Skeletal muscle cell (primary cell): ENCODE measurements around the gene ALKBH4.
A peak's percentile ranks its signal among the peaks of the same experiment; 100 is the strongest.
"Not testable (repeated sequence)": the region's sequence is repeated elsewhere in the genome, so short reads cannot be mapped to it uniquely, and the experiment has no call there.

ENCODE experiments used
- DNase-seq: peaks from one replicate; pipeline ENCODE4 v3.0.0-alpha.2; 2010; ENCODE audit warnings: low read depth
- H3K4me3 ChIP-seq: 2 replicates; pipeline ENCODE4 v1.5.1; 2011; ENCODE audit warnings: low read depth, mild to moderate bottlenecking, control low read depth, low read length, moderate library complexity

ALKBH4 gene

DNA sequence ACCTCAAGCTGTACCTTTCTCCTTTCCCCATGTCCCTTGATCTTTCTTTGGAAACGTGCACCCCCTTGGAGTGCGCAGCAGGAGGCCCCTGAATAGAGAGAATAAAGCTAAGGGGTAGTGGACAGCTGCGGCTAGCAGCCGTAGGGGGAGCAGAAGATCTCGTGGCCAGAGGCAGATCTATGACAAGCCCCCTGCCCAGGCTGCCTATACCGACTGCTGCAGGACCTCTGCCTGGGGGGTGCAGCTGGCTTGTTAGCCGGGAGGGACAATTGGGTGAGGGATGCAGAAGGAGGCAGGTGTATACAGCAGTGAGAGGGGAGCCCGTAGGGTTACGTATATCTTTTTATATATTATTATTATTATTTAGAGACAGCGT, 14.5 kb upstream of the ALKBH4 start:
- not testable (repeated sequence) for H3K4me3 ChIP-seq, DNase-seq

DNA sequence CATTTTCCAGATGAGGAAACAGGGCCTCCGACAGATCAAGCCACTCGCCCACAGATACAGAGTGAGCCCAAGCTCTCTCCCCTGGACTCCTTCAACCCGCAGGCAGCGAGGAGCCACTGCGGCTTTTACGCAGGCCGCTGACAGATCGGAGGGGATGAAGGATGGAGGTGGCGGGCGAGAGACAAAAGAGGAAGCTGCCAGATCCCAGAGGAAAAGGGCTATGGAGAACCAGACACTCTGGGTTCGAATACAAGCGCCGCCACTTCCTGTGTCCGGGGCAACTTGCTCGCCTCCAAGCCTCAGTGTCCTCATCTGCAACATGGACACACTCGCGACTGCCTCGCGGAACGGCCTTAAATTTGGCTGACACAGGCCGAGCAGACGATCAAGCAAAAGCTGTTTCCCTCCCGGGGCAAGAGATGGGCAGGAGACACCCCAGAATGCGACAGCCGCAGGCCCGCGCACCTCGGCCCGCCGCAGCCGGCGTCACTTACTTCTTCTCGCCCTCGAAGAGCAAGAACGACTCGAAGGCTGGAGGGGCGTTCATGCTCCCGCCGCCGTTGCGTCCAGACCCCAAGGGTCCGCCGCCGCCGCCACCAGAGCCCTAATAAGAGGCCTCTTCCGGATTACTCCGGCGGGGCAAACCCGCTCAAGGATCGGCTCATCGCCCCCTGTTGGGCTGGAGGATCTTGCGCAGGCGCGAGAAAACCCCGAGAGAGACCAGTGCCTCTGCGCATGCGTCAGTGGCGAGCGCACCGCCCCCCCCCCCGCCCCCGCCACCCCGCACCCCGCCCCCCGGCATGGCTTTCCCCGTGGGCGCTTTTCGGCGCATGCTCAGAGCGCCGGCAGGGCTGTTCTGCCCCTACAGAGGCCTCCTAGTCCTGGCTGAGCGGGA, 13.9 kb upstream of the ALKBH4 start, which contains the start of gene POLR2J:
TSS of gene POLR2J (minus strand) at position 609 of the 895 bp plus-strand sequence. CDS start at position 547, 62 bp downstream.
- H3K4me3 ChIP-seq: peak within 1 kb of the TSS; percentile 38
- peak; percentile 18 for DNase-seq

DNA sequence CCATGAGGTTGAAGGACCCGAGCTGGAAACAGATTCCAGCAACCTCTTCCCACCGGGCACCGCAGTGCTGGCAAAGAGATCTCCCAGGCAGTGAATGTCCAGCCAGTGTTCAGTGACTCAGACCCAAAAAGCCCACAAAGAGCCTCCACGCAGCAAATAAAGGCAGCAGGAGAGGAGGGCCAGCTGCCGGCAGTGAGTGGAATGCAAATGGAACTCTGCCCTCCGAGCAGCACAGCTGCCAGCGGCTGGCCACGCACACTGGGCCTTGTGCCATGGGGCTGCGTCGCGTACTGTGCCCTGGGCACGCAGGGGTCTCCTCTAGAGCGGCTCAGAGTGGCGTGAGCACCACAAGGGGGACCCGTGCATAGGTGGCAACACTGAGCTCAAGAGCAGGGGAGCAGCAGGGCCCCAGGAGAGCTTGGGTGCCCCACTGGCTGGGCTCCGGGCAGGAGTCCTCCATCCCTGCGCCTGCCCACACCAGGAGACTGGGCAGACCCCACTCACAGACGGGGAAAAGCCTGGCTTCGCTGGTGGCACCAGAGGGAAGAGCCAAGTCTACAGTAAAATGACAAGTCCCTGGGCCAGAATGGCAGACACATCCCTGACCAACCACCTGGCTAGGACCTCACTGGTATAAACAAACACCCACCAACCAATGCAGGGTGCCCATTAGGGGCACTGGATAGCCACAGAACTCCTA, 10.2 kb upstream of the ALKBH4 start:
- not testable (repeated sequence) for H3K4me3 ChIP-seq, DNase-seq

DNA sequence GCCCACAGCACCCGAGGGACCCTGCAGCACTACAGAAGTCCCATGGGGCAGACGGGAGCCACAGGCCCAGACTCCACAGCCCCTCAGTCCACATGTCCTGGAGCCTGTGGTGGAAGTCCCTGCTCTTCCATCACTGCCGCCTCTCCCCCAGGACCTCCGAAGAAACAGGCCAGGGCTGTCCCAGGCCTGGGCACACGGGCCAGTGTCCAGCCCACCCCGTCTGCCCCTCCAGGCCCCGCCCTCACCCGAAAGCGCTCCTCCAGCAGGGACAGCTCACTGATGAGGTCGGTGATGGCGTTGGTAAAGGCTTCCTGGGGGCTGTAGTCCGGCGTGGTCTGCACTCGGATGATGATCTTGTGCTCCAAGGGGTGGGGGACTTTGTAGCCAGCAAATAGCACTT, 9.5 kb upstream of the ALKBH4 start:
- H3K4me3 ChIP-seq, DNase-seq: not testable (repeated sequence)

DNA sequence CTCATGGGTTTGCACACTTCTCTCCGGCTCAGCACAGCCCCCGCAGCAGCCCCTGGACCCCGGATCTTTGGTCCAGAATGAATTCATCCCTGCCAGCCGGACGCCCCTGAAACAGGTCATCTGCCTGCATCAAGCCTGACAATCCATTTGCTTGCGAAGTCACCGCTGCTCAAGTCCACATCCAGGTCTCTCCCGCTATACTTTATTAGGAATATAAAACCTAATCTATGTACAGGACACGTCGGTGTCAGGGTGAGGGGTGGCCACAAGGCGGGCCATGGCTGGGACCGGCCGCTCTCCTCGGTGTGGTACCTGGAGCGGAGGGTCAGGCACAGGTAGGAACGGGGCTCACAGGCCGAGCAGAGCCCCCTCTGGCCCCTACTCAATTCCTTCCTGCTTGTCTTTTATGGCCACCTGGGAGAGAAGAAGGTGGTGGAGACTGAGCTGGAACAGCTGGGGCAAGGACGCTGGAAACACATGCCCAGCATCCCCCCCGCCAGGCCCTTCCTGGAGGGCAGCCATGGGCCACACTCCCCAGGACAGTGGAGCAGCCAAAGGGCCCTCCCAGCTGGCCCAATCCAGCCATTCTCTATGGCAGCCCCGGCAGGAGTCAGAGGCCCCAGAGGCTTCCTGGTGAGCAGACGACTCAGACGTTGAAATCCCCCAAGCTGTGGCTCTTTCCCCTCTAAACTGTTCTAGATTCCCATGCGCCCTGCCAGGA, 8.8 kb upstream of the ALKBH4 start:
- H3K4me3 ChIP-seq: no peak overlapping the region
- DNase-seq: no peak

DNA sequence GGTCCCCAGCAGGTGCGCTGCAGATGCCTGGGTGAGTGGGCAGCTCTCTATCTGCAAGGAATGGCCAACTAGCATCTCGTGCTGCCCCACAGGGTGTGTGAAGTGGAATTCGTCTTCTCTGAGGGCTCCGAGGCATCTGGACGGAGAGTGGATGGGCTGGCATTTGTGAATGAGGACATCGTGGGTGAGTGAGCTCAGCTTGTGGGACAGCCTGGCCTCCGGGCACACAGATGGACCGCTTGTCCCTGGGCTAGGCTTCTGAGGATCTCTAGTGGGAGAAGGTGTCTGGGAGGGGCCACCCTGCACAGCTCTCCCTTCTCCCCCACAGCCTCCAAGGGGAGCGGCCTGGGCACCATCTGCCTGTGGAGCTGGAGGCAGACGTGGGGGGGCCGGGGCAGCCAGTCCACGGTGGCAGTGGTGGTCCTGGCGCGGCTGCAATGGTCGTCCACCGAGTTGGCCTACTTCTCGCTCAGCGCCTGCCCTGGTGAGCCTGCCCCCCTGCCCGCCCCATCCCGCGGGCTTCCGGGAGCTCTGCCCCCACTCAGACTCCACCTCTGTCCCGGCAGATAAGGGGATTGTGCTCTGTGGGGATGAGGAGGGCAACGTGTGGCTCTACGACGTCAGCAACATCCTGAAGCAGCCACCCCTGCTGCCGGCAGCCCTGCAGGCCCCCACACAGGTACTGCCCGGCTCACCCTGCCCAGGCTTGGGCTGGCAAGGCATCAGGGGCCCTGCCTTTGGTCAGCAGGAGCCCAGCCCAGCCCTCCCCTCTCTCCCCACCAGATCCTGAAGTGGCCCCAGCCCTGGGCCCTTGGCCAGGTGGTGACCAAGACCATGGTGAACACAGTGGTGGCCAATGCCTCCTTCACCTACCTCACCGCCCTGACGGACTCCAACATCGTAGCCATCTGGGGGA, 7.7 kb upstream of the ALKBH4 start:
- H3K4me3 ChIP-seq: no peak overlapping the region
- no peak for DNase-seq

DNA sequence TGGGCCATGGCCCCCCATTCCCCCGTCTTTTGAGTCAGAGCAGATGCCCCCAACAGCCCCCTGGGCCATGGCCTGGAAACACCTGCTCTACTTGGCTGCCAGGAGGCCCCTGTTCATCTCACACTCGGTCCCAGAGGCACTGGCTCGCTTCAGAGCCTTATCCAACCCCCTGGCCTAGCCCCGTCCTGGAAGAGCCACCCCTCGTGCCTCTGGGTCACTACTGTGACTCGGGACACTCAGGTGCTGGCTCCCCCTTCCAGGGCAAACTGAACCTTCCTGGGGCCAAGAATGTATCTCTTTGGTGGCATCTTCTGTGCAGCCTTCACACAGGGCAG, 7.1 kb upstream of the ALKBH4 start:
- DNase-seq: no peak
- no peak overlapping the region for H3K4me3 ChIP-seq

DNA sequence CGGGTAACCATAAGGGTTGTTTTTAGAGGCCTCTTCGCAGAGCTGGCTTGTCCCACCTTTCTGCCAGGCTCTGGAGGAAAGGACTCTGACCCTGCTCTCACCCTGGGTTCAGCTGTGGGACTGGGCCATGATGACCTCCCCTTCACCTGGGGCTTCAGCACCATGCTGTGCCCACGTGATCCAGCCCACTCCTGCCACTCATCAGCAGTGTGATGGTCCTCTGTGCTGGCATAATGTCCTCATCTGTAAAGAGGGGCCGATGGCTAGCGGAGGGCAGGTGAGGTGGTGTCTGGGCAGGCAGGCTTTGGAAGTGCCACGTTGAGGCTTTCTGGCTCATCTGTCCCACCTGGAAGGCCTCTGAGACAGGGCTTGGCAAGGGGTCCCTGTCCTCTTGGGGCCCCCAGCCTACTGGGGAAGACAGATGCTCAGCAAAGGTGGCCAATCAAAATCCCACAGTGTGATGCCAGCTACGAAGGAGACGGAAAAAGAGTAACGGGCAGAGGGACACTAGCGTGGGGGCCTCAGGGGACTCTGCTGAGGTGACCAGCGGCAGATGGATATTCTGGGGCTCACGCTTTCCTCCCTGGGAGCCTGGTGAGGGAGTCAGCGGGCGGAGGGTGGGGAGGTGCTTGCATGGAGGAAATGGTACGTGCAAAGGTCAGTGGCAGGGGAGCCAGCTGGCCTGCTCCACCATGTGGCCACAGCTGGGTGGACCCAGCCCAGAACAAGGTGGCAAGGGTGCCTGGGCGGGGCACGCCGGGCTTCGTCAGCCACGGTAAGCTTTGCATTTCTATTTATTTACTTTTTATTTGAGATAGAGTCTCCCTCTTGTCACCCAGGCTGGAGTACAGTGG, 5.5 kb upstream of the ALKBH4 start:
- DNase-seq: no peak
- no peak overlapping the region for H3K4me3 ChIP-seq

DNA sequence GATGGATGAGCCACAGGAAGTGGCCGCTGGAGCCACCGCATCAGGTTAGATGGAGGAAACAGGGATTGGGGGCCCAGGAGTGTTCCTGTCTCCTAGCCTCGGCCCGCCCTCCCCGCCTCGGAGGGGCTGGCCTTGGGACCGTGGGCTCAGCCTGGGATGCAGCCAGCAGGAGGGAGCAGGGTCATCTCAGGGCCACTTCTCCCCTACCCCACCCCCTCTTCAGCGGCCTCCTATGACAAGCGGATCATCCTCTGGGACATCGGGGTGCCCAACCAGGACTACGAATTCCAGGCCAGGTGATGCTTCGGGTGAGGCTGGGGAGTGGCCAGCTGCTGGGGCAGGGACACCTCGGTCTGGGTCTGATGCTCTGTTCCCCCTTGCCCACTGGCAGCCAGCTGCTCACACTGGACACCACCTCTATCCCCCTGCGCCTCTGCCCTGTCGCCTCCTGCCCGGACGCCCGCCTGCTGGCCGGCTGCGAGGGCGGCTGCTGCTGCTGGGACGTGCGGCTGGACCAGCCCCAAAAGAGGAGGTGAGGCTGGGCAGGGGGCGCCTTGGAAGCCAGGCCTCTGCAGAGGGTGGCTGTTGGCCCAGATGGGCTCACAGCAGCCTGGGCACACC, 4.8 kb upstream of the ALKBH4 start:
- H3K4me3 ChIP-seq: no peak overlapping the region
- DNase-seq: no peak

DNA sequence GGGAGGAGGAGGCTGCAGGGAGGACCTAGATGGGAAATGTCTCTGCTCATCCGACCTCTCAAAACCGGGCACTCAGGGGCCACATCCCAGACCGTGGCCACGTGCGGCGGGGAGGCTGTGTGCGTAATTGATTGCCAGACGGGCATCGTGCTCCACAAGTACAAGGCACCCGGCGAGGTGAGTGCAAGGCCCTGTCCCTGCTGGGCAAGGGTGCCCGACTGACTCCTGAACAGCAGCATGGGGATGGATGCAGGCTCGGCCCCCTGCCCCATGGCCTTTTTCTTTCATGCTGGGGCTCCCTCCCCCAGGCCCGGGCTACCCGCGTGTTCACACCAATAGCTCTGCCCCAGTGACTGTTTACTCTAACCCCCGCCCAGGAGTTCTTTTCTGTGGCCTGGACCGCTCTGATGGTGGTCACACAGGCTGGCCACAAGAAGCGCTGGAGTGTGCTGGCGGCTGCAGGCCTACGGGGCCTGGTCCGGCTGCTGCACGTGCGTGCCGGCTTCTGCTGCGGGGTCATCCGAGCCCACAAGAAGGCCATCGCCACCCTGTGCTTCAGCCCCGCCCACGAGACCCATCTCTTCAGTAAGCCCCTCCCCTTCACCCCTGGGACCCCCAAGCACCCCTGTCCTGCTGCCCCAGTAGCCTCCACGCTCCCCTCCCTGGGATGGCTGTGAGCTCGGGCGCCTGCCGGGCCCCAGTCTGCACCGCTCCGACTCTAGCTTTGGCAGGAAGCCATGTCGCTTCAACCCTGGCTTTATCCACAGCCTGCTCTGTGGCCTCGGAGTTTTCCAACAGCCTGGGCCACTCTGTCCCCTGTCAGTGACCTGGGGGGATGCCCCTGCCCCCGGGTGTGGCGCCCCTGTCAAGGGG, 4.1 kb upstream of the ALKBH4 start:
- DNase-seq: no peak
- H3K4me3 ChIP-seq: no peak overlapping the region

DNA sequence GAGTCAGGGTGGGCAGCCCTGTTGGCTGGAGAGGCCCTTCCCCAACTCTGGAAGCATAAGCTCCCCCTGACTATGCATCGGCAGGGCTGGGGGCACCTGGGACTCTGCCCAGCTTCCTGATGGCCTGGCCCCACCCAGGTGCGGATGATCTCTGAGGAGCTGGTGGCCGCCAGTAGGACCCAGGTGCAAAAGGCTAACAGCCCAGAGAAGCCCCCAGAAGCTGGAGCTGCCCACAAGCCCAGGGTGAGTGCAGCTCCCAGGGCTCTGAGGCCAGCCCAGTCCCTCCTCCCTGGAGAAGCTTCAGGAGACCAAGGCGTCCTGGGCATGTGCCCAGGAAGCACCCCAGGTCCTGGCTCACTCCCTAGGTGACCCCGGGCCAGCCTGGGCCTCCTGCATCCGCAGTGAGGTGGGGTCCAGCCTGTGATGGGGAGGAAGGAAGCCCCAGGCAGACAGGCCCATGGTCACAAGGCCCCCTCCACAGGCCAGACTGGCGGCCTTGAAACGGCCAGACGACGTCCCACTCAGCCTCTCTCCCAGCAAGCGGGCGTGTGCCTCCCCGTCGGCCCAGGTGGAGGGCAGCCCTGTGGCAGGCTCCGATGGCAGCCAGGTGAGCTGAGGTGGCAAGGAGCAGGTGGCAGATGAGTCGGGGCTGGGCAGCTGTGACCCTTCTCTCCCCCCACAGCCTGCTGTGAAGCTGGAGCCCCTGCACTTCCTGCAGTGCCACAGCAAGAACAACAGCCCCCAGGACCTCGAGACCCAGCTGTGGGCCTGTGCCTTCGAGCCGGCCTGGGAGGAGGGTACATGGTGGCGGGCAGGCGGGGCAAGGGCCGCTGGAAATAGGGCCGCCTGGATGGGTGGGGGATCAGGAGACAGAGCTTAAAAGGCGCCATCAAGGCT, 3.2 kb upstream of the ALKBH4 start:
- no peak overlapping the region for H3K4me3 ChIP-seq
- DNase-seq: no peak

DNA sequence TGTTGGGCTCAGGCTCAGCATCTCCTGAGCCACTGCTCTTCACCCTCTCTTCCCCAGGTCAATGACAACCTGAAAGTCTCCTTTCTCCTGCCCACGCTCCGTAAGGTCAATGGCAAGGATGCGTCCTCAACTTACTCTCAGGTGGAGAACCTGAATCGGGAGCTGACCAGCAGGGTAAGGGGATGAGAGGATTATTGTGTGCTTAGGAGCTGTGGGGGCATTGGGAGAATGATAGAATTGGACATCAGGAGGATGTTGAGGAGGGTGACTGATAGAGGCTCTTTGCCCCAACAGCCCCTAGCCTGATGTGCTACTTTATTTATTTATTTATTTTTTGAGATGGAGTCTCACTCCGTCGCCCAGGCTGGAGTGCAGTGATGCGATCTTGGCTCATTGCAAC, 1.4 kb upstream of the ALKBH4 start:
- no peak for DNase-seq
- H3K4me3 ChIP-seq: no peak overlapping the region

DNA sequence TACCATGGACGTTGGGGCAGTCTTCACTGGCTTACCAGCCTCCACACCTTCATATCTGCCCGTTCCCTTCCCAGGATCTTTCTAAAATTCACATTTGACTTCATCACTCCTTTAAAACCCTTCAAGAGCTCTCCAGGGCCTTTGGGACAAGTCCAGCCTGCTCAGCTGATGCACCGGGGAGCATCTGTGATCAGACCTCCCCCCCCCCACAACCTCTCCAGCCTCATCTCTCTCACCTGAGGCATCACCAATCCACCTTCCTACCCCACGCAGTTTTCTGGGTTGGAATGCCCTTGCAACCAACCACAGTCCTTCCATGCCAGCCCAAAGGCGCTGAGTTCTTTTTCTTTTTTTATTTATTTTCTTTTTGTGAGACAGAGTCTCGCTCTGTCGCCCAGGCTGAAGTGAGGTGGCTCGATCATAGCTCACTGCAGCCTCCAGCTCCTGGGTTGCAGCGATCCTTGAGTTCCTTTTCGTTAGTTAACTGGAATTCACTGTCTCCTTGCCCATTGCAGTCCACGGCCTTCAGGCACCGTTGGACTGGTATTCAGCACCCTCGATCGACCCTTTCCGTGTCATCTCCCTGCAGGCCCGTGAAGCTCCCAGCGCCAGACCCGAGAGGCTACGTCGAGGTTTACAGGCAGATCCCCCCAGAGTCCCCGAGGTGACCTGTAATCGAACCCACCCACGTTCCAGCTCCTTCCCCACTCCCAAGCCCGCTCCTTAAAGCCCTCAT, 654 bp downstream of the ALKBH4 start:
- peak overlapping the region; percentile 97 for H3K4me3 ChIP-seq
- no peak for DNase-seq

DNA sequence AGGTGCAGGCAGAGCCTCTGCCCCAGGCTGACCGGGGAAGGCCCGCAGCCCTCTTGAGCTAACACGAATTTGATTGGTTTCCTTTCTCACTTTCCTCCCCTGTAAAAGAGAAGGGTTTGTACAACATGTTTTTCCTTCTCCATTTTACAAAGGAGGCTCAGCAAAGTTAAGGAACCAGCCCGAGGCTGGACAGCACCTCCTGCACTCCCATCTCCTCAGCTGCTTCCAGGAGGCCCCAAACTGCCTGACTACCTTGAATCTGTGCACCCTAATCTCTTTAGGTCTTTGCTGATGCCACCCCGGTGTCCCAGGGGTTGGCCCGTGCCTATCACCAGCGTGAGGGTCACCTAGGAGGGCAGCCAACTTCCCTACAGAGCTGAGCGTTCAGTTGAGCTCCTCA, 4.2 kb downstream of the ALKBH4 start:
- no peak overlapping the region for H3K4me3 ChIP-seq
- DNase-seq: no peak

DNA sequence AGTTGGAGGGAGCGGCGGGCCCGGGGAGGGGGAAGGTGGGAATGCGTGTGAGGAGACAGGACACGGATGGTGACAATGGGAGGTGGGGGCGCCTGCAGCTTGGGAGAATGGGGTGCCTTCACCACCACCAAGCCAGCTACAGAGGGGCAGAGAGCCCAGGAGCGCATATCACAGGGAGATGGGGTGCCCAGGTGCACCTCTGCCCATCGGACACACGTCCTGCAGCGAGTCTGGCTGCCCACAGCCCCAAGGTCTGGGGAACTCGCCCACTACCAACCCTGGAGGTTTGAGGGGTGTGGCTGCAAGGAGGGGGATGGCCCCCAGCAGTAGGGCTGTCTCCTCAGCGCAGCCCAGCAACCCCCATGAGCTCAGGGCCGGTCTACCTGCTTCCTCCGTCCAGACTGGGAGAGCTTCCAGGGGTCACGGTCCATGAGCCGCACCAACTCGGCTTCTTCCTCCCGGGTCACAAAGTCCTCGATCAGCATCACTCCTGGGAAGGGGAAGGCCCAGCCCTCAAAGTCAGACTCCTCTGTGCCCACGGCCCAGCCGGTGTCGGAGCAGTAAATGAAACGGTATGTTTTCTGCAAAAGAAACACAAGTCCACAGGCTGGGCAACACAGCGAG, 5.3 kb downstream of the ALKBH4 start:
- no peak overlapping the region for H3K4me3 ChIP-seq
- DNase-seq: no peak
